HepG2 (cell line): ENCODE measurements around the gene ARHGAP35. TPM values are rescaled to one million over a fixed set of nuclear protein-coding genes. Genes with fewer than 3 reads are reported as not detected.
A peak's percentile ranks its signal among the peaks of the same experiment; 100 is the strongest.

Source experiments
- ATAC-seq: fragments of 200-7000 bp; cut with Tn5 transposase; 3 replicates; pipeline ENCODE4 v1.9.1; 2020; ENCODE audit warnings: mild to moderate bottlenecking, moderate library complexity
- BruUV-seq: library from RNA; stranded (reverse); fragments of 400-500 nt; replicated peaks from 2 replicates; lab custom pipeline; 2021; lab: Mats Ljungman, UMichigan
- CTCF ChIA-PET: fragments of 300-600 bp; formaldehyde crosslinking; extraction: SDS; loops from one replicate; lab custom pipeline; 2021; ENCODE audit warnings: low total read pairs, inconsistent platforms, low intra/inter-chr PET ratio; lab: Yijun Ruan, JAX
- POLR2A ChIA-PET: fragments of 350-600 bp; sonication (Branson Sonifier 250); formaldehyde crosslinking; loops from one replicate; lab custom pipeline; 2020; ENCODE audit warnings: antibody characterized with exemption, inconsistent platforms; lab: Yijun Ruan, JAX
- DNase-seq: peaks from one replicate; pipeline ENCODE4 v3.0.0-alpha.2; 2015; ENCODE audit warnings: low spot score
- FAIRE-seq: peaks from 3 replicates; lab custom pipeline; 2011; peaks lifted over from hg19 to GRCh38; lab: Jason Lieb, UNC
- H2AFZ ChIP-seq: one replicate; pipeline ENCODE4 v1.6.1; 2011; ENCODE audit warnings: low read length, inconsistent platforms
- H3K27ac ChIP-seq: fragments of 300-600 bp; 3 replicates; pipeline ENCODE4 v1.8.0; 2011; ENCODE audit warnings: mixed run types, mild to moderate bottlenecking, mixed read lengths, low read length, inconsistent platforms; ENCODE audit not compliant: insufficient read depth; ENCODE audit errors: extremely low read length
- H3K27me3 ChIP-seq, 2 experiments: fragments of 200-600 bp in 1 of 2; 2 replicates in 1 of 2; 3 replicates in 1 of 2; pipeline versions ENCODE4 v1.6.0 to v1.8.0; 2011; ENCODE audit warnings: low read length in 2 of 2, mild to moderate bottlenecking in 2 of 2, moderate library complexity in 2 of 2, inconsistent platforms in 1 of 2; ENCODE audit not compliant: insufficient read depth in 2 of 2, control insufficient read depth in 1 of 2
- H3K36me3 ChIP-seq, 2 experiments: fragments of 200-600 bp in 1 of 2; replicated peaks in 1 of 2; 2 replicates in 1 of 2; 3 replicates in 1 of 2; pipeline versions ENCODE4 v1.5.1 to v1.8.0; 2011; ENCODE audit warnings: low read length in 2 of 2, inconsistent platforms in 1 of 2; ENCODE audit not compliant: insufficient read depth in 2 of 2, control insufficient read depth in 1 of 2
- H3K4me1 ChIP-seq: 2 replicates; pipeline ENCODE4 v1.5.1; 2012; ENCODE audit warnings: low read length, inconsistent platforms; ENCODE audit not compliant: insufficient read depth
- H3K4me2 ChIP-seq: 2 replicates; pipeline ENCODE4 v1.6.0; 2011; ENCODE audit warnings: low read depth, low read length, inconsistent platforms
- H3K4me3 ChIP-seq, 3 experiments: fragments of 200-600 bp in 1 of 3; sonication (generic), shearing (Covaris generic) in 1 of 3; replicated peaks in 1 of 3; 2 replicates each; pipeline ENCODE4 v1.5.1; 2011 to 2016; ENCODE audit warnings: low read length in 3 of 3, inconsistent platforms in 2 of 3, low read depth in 2 of 3, mild to moderate bottlenecking in 2 of 3, control low read depth in 1 of 3, mixed read lengths in 1 of 3; ENCODE audit not compliant: insufficient read depth in 1 of 3
- H3K79me2 ChIP-seq: one replicate; pipeline ENCODE4 v1.6.1; 2011; ENCODE audit warnings: low read length, inconsistent platforms; ENCODE audit not compliant: insufficient read depth
- H3K9ac ChIP-seq: 2 replicates; pipeline ENCODE4 v1.6.0; 2011; ENCODE audit warnings: mild to moderate bottlenecking, low read depth, low read length, inconsistent platforms; ENCODE audit not compliant: insufficient read depth
- H3K9me3 ChIP-seq: 2 replicates; pipeline ENCODE4 v1.5.1; 2012; ENCODE audit warnings: mild to moderate bottlenecking, low read length
- H4K20me1 ChIP-seq: 2 replicates; pipeline ENCODE4 v1.6.0; 2011; ENCODE audit warnings: inconsistent platforms, mild to moderate bottlenecking, low read length, moderate library complexity; ENCODE audit not compliant: insufficient read depth
- GTF3A ChIP-seq: sonication (generic); formaldehyde crosslinking; conservative IDR thresholded peaks from 2 replicates; pipeline ENCODE4 v1.4.0; 2020; ENCODE audit warnings: mild to moderate bottlenecking, missing genetic modification reagents
- HCFC1 ChIP-seq: fragments of 150-350 bp; IDR thresholded peaks from 2 replicates; pipeline ENCODE4 v1.6.1; 2014; ENCODE audit warnings: low read depth, low read length
- NFIC ChIP-seq: IDR thresholded peaks from 2 replicates; pipeline ENCODE4 v1.6.1; 2012; ENCODE audit warnings: mild to moderate bottlenecking, low read length, inconsistent platforms
- PHF20 ChIP-seq: sonication (generic); formaldehyde crosslinking; IDR thresholded peaks from 2 replicates; pipeline ENCODE4 v1.5.0; 2020; ENCODE audit warnings: mild to moderate bottlenecking, missing genetic modification reagents
- POLR2G ChIP-seq: fragments of 200-400 bp; formaldehyde crosslinking; IDR thresholded peaks from 2 replicates; pipeline ENCODE4 v1.6.1; 2018; ENCODE audit warnings: mild to moderate bottlenecking, low read depth, low read length, moderate library complexity
- SALL2 ChIP-seq: sonication (generic); formaldehyde crosslinking; IDR thresholded peaks from 2 replicates; pipeline ENCODE4 v1.8.1; 2023; ENCODE audit warnings: mild to moderate bottlenecking, missing genetic modification reagents, inconsistent platforms
- SIX4 ChIP-seq: sonication (generic); formaldehyde crosslinking; IDR thresholded peaks from 2 replicates; pipeline ENCODE4 v1.4.0; 2020; ENCODE audit warnings: missing genetic modification reagents
- ZNF557 ChIP-seq: sonication (generic); formaldehyde crosslinking; IDR thresholded peaks from 2 replicates; pipeline ENCODE4 v1.4.0; 2020; ENCODE audit warnings: missing genetic modification reagents
- ZNF644 ChIP-seq: IDR thresholded peaks from 2 replicates; pipeline ENCODE4 v1.6.1; 2016; ENCODE audit warnings: low read depth
- ZNF672 ChIP-seq: sonication (generic); formaldehyde crosslinking; IDR thresholded peaks from 2 replicates; pipeline ENCODE4 v1.8.1; 2022; ENCODE audit warnings: missing genetic modification reagents
- ZNF775 ChIP-seq: sonication (generic); formaldehyde crosslinking; IDR thresholded peaks from 2 replicates; pipeline ENCODE4 v1.4.0; 2020; ENCODE audit warnings: missing genetic modification reagents, mild to moderate bottlenecking, moderate library complexity, borderline replicate concordance
- ZSCAN29 ChIP-seq: sonication (generic); formaldehyde crosslinking; conservative IDR thresholded peaks from 2 replicates; pipeline ENCODE4 v1.4.0; 2020; ENCODE audit warnings: mild to moderate bottlenecking, missing genetic modification reagents
- WGBS: methylation state at CpG from one replicate; pipeline ENCODE4 v1.1.6; 2017; ENCODE audit warnings: low lambda C conversion rate; 5-methylcytosine and 5-hydroxymethylcytosine counted together
- in situ Hi-C: cut with HindIII; loops from 2 replicates; pipeline ENCODE4 v1.10.0; 2017; ENCODE audit warnings: low pct_unique_long_range_greater_than_20kb; ENCODE audit not compliant: extremely low pct_ligation_motif_present
- intact Hi-C: fragments of 100-400 bp; cut with micrococcal nuclease; formaldehyde crosslinking; loops from one replicate; pipeline ENCODE4 v1.10.0; 2022; ENCODE audit not compliant: unreplicated experiment
- polyA plus RNA-seq, 8 experiments: library from polyadenylated mRNA; depleted of rRNA in 3 of 8; stranded (reverse) in 7 of 8; unstranded in 1 of 8; fragments of >200 nt; fragmentation: Illumina TruSeq in 4 of 8; extraction: Trizol in 4 of 8; gene quantifications; 2 replicates each; pipeline versions ENCODE4 v1.2.1 to v1.2.3, GENCODE V29; 2011 to 2016; ENCODE audit warnings: low read depth in 4 of 8, missing spikeins in 1 of 8, mixed read lengths in 1 of 8; ENCODE audit not compliant: insufficient read depth in 1 of 8
- total RNA-seq, 5 experiments: library from RNA; depleted of rRNA; stranded (reverse); fragments of >200 nt; fragmentation: Illumina TruSeq; extraction: Trizol; gene quantifications; 2 replicates each; pipeline ENCODE4 v1.2.3, GENCODE V29; 2016; ENCODE audit warnings: low read depth in 1 of 5
- TF ChIP-seq, protein P1 (sequence below): sonication (generic); formaldehyde crosslinking; IDR thresholded peaks from 2 replicates; pipeline ENCODE4 v1.4.0; 2020; ENCODE audit warnings: missing genetic modification reagents
- TF ChIP-seq, protein P2 (sequence below): sonication (generic); formaldehyde crosslinking; IDR thresholded peaks from 2 replicates; pipeline ENCODE4 v1.4.0; 2020; ENCODE audit warnings: missing genetic modification reagents

ARHGAP35 gene
- total and polyA plus RNA-seq, 2 of the 13 experiments (the other 11 are each of a cell fraction or from before 2014, with no cell fraction given) = 30.1 to 30.2 TPM

DNA sequence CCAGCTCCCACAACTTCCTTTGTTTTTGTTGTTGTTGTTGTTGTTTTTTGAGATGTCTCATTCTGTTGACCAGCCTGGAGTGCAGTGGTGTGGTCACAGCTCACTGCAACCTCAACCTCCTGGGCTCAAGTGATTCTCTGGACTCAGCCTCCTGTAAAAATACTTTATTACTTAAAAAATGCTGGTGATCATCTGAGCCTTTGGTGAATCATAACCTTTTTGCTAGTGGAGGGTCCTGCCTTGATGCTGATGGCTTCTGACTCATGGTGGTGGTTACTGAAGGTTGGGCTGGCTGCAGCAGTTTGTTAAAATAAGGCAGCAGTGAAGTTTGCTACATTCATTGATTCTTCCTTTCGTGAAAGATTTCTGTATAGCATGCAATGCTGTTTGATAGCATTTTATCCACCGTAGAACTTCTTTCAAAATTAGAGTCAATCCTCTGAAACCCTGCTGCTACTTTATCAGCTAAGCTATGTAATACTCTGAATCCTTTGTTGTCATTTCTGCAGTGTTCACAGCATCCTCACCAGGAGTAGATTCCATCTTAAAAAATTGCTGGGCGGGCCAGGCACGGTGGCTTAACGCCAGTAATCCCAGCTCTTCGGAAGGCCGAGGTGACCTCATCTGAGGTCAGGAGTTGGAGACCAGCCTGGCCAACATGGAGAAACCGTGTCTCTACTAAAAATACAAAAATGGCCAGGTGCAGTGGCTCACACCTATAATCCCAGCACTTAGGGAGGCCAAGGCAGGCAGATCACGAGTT lies 18.0 kb downstream of the ARHGAP35 start:
- no peak overlapping the region for H2AFZ ChIP-seq
- in situ Hi-C loops (no loop called here), intact Hi-C loops (no loop called here)
- no peak overlapping the region for H3K9ac ChIP-seq
- H3K27me3 ChIP-seq = no peaks in the 10 kb centered on the region
- H3K4me3 ChIP-seq = no peak overlapping the region
- peaks cover 30% of the 10 kb centered on the region for H3K4me1 ChIP-seq
- POLR2A ChIA-PET = no interaction called here
- DNase-seq = no peak
- H3K36me3 ChIP-seq = no peaks in the 10 kb centered on the region; a peak in 1 of 5 replicates
- CTCF ChIA-PET = no interaction called here
- no peak overlapping the region for H3K4me2 ChIP-seq
- H3K79me2 ChIP-seq = peaks cover 77% of the 10 kb centered on the region
- WGBS = 96% methylated on average over 9 of the region's 9 CpGs
- no peaks in the 10 kb centered on the region for H3K9me3 ChIP-seq
- BruUV-seq = no TSS peak
- no peak for FAIRE-seq
- peaks cover 3% of the 10 kb centered on the region; the same call in 1 of the 2 replicates for H4K20me1 ChIP-seq
- no peak for TF ChIP-seq SIX4 (CRISPR knock-in tag)
- no peak for TF ChIP-seq ZNF775 (CRISPR knock-in tag)
- TF ChIP-seq SALL2 (CRISPR knock-in tag) = no peak
- TF ChIP-seq PHF20 (CRISPR knock-in tag) = no peak
- 0 out of 2 replicates have a peak, but pooled peaks have one; percentile 13 for TF ChIP-seq POLR2G
- ATAC-seq = no peak
- no peak overlapping the region for H3K27ac ChIP-seq

DNA sequence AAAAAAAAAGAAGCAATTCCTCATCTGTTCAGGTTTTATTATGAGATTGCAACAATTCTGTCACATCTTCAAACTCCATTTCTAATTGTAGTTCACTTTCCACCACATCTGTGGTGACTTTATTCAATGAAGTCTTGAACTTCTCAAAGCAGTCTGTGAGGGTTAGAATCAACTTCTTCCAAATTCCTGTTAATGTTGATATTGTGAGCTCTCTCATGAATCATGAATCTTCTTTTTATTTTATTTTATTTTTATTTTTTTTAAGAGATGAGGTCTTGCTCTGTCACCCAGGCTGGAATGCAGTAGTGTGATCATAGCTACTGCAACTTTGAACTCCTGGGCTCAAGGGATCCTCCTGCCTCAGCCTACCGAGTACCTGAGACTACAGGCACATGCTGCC lies 19.6 kb downstream of the ARHGAP35 start:
- H3K36me3 ChIP-seq = no peaks in the 10 kb centered on the region; a peak in 1 of 5 replicates
- DNase-seq = no peak
- no peak overlapping the region for H3K4me2 ChIP-seq
- intact Hi-C loops (no loop called here), in situ Hi-C loops (no loop called here)
- H3K4me1 ChIP-seq = peaks cover 32% of the 10 kb centered on the region
- ATAC-seq = no peak
- ChIA-PET CTCF (no interaction called here), POLR2A (interaction anchor here (1.2 kb wide), 1 partner anchor 10 kb away, joined by 4 read pairs; no protein-coding TSS in a partner anchor)
- H3K79me2 ChIP-seq = peaks cover 82% of the 10 kb centered on the region
- BruUV-seq = no TSS peak
- no peaks in the 10 kb centered on the region for H3K9me3 ChIP-seq
- H4K20me1 ChIP-seq = peaks cover 3% of the 10 kb centered on the region; the same call in 1 of the 2 replicates
- no peaks in the 10 kb centered on the region for H3K27me3 ChIP-seq
- H2AFZ ChIP-seq = no peak overlapping the region
- H3K4me3 ChIP-seq = no peak overlapping the region
- no peak for FAIRE-seq
- no peak overlapping the region for H3K9ac ChIP-seq
- WGBS = 100% methylated on average over 1 of the region's 1 CpG
- no peak overlapping the region for H3K27ac ChIP-seq
- no peak for TF ChIP-seq GTF3A (CRISPR knock-in tag)
- TF ChIP-seq, protein P1, sequence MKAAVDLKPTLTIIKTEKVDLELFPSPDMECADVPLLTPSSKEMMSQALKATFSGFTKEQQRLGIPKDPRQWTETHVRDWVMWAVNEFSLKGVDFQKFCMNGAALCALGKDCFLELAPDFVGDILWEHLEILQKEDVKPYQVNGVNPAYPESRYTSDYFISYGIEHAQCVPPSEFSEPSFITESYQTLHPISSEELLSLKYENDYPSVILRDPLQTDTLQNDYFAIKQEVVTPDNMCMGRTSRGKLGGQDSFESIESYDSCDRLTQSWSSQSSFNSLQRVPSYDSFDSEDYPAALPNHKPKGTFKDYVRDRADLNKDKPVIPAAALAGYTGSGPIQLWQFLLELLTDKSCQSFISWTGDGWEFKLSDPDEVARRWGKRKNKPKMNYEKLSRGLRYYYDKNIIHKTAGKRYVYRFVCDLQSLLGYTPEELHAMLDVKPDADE (CRISPR knock-in tag) = no peak
- TF ChIP-seq ZNF644 (CRISPR knock-in tag) = no peak
- TF ChIP-seq ZNF557 = no peak
- TF ChIP-seq HCFC1 = no peak
- TF ChIP-seq ZSCAN29 (CRISPR knock-in tag) = no peak
- TF ChIP-seq, protein P2, sequence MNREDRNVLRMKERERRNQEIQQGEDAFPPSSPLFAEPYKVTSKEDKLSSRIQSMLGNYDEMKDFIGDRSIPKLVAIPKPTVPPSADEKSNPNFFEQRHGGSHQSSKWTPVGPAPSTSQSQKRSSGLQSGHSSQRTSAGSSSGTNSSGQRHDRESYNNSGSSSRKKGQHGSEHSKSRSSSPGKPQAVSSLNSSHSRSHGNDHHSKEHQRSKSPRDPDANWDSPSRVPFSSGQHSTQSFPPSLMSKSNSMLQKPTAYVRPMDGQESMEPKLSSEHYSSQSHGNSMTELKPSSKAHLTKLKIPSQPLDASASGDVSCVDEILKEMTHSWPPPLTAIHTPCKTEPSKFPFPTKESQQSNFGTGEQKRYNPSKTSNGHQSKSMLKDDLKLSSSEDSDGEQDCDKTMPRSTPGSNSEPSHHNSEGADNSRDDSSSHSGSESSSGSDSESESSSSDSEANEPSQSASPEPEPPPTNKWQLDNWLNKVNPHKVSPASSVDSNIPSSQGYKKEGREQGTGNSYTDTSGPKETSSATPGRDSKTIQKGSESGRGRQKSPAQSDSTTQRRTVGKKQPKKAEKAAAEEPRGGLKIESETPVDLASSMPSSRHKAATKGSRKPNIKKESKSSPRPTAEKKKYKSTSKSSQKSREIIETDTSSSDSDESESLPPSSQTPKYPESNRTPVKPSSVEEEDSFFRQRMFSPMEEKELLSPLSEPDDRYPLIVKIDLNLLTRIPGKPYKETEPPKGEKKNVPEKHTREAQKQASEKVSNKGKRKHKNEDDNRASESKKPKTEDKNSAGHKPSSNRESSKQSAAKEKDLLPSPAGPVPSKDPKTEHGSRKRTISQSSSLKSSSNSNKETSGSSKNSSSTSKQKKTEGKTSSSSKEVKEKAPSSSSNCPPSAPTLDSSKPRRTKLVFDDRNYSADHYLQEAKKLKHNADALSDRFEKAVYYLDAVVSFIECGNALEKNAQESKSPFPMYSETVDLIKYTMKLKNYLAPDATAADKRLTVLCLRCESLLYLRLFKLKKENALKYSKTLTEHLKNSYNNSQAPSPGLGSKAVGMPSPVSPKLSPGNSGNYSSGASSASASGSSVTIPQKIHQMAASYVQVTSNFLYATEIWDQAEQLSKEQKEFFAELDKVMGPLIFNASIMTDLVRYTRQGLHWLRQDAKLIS (CRISPR knock-in tag) = no peak
- no peak for TF ChIP-seq ZNF672 (CRISPR knock-in tag)
- TF ChIP-seq NFIC = no peak
